Stimulated activated CD8-positive, alpha-beta memory T cell treated with anti-CD3 and anti-CD28 coated beads, Interleukin-15, amount 100 ng/mL, for 4 hours (primary cell): ENCODE data around the gene MACROH2A1.
"Not testable (repeated sequence)": the region's sequence is repeated elsewhere in the genome, so short reads cannot be mapped to it uniquely, and the experiment has no call there.

Experiments
- DNase-seq, 2 donors: peaks; one replicate each; pipeline ENCODE4 v3.0.0-alpha.2; 2020; ENCODE audit warnings: low read depth in 2 of 2

The MACROH2A1 gene

DNA sequence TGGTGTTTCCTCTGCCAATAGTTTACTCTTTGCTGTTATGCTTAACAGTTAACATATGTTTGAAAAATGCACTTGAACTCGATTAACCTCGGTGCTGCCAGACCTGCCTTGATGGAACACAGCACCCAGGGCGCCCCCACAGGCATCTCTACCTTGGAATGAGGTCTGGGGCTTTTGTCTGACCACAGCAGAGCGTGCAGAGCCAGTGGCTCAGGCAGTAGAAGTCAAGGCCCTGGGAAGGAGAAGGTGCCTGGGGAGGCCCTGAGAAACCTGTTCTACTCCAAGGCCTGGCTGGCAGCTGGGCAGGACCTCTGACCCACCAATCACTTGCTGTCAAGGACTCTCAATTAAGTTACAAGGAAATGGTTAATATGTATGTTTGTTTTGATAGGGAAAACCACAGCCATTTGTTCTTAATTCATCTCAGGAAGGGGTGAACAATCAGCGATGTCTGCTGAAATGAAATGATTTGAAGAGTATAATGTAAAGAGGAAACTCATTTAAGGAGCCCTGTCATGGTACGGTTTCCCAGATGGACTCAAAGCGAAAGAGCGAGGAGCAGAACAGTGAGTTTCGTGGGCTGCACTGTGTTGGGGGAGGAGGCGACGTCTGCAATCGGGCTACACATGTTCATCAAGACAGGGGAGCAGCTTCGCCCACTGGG, 21.9 kb downstream of the MACROH2A1 start:
- no peak for DNase-seq

GRCh38 chr5:135375040-135375793, 23.8 kb downstream of the MACROH2A1 start:
- DNase-seq: no peak

DNA sequence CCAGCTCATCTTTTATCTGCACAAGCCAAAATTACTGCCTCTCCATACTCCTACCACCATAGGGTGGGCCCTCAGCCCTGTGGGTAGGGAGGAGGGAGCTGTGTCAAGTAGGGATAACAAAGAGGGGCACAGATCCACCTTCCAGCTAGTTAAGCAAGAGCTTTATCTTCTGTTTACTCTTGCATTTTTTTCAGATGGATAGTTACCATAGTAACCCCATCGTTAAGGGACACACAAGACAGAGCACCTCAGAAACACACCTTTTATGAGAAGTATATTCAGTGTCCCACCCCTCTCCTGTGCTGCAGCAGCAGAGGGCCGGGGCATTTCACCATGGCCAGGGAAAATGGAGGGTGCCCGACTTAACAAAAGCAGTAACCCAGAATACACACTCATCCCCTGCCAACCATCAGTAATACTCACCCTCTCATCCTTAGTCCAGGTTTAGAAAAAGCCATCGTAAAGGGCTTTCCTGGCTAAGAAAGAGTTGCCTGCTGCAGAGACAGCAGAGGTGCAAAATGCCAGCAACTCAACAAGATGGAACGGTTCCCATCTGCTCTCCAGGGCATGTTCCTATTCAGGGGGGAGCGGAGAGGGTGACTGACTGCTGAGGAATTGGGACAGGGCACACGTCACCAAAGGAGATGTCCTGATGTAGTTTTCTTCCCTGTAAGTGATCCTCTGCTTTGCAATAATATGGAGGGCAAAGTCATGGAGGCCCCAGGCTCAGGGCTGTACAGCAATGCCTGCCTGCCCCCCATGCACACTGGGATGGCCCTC, 25.1 kb downstream of the MACROH2A1 start:
- no peak for DNase-seq

DNA sequence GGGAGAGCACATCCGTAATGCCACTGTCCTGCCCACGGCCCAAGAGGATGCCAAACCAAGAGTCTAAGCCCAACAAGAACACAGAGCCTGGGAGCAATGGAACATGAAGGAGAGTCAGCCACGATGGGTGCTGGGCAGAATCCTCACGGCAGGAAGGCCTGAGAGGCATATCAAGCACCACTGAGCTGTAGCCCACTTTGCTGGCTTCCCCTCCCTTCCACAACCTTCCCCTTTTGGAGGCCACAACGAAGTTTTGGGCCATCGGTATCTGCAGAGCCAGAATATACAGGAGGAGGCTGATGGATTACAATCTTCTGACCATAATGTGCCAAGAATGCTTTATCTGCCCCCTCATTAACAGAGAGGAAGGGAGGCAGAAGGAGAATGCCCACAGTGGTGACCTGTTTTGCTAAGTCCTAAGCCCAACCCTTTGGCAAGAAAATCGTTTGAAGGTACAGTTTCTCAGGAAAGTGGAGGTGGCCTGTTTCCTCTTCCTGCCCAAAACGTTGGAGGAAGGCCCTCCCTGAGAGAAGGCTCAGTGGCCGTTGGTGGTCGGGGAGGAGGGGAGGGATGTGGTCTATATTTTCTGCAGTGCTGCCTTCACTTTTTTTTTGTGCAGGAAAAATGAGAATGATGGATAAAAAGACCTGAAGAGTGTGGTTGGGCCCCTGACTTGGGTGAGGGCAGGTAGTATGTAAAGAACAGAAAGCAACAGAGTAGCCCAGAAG, 26.2 kb downstream of the MACROH2A1 start:
- no peak for DNase-seq

DNA sequence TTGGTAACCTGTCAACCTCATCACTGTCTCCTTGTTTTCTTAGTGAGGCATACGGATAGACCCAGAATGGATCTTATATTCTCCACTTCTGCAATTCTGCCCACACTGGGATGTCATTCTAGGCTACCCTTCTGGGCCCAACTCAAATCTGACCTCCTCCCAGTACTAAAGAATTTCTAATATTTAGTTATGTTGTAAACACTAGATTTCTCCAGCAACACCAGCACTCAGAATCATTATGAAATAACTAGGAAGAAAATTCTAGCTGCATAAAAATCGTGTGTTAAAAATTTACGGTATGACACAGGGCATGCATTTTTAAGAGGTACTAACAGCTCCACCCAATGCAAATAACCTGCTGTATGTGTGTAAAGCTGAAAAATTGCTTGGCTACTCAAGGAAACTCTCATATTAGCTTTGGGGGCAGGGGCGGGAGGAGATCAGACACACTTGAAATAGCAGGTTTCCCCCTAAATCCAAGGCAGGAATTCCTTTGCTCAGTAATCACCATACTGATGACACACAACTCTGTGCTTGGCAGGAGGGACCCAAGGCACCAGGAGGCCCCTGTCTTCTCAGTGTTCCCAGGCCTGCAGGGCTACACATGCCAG, 27.3 kb downstream of the MACROH2A1 start:
- no peak for DNase-seq

GRCh38 chr5:135369952-135370351, 29.1 kb downstream of the MACROH2A1 start:
- DNase-seq: no peak

- DNase-seq: no peak
Observed at GRCh38 chr5:135367554-135367953, 31.5 kb downstream of the MACROH2A1 start.

DNA sequence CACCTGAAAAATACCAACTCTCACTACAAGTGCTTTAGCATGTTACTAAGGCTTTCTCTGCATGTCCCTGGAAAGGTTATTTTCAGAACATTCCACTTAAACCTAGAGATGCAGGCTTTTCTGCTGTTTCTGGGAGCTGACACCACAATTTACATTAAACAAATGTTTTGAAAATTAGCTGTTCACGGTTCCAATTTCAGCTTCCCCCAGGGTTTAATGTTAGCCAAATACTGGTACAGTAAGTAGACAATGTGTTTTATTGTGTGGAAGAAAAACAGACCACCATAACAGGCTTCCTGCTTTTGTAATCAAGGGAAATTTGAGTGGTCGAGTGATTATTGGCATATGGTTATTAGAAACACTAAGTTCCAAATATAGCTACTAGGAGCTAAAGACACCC, 32.0 kb downstream of the MACROH2A1 start:
- no peak for DNase-seq

DNA sequence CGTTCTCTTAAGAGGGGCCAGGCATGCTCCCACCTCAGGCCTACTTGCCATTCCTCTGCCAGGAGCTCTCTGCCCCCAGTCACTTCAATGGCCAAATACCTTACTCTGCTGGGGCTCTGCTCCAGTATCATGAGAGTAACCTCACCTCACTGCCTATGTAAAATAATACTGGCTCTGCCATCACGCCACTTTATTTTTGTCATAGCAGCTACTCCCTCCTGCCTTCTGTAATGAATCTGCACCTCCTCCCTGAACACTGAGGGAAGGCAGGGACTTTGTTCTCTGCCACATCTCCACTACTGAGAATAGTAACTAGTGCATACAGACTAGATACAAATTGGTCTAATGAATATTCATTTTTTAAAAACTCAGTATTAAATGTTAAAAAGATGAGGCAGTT, 33.8 kb downstream of the MACROH2A1 start:
- DNase-seq: no peak

- DNase-seq: no peak
Observed at GRCh38 chr5:135364421-135365262, 34.4 kb downstream of the MACROH2A1 start.

GRCh38 chr5:135363342-135363741, 35.7 kb downstream of the MACROH2A1 start:
- not testable (repeated sequence) for DNase-seq

GRCh38 chr5:135362102-135362501, 36.9 kb downstream of the MACROH2A1 start:
- DNase-seq: no peak

DNA sequence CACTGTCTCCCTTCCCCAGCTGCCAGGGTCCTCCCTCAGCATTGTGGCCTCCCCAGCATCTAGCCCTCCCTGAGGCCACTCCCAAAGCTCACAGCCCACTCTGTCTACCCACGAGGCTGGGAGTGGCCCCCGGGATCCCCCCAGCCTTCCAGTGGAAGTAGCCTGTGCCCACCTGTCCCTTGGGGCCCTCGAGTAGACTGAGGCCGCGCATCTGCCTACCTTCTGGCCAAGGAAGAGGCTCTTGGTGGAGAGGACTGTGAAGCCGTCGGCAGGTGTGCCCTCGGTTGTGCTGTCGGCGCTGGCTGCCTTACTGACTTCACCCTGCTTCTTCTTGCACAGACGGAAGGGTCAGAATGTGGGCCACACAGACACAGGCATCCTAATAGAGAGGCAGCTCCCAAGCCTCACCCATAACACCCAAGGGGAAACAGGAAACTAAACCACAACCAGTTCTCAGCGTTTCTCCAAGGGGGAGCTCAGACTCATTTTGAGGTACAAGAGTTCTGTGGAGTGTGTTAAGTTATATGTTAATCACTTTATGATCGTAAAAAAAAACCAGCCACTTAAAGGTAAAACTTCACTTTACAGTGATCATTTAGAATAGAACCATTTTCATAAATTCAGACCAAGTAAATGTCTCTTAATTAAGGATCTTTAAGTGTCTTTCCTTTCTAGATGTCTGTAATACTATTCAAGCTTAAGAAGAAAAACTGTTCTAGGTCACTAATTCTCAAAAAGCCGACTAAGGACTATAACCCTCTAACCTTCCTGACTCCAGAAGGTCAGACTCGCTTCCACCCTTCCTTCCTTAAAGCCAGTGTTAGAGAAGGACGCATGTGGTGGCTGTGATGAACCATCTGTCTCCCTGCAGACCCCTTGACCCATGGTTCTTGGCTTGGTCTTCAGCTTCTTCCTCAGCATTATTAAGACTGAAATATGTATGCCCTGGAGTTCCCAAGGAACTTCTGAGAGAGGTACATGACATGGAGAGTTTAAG, 38.5 kb downstream of the MACROH2A1 start:
- DNase-seq: no peak

DNA sequence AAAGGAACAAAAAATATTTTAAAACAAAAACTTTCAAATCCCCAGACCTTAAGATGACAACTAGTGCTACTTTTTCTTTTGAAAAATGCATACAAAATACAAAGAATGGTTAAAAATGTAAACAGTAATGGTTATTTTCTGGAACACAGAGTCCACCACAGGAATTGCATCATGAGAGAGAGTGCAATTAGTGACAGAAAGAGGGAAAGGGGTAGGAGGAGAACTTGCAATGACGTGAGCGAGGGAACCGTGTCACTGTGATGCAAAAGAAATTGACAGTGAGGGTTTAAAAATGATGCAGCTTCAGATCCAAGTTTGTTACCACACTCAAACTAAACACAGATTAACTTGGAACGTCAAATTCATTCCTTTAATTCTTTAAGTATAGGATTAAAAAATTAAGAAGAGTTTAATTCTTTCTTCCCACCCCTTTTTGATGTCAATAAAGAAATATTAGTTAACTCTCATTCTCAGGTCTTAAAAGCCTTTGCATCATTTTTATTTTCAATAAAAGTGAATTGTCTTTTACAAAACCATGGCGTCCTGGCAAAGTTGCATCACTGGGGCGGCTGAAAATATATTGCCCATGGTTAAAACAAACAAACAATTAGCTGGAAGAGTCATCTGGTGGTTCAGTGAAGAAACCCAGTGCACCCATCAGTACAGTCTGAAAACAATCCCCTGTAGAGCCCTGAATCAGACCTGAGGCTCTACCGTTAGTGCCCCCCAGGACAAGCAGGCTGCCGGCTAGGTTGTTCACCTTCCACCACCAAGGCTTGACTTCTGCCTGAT, 39.5 kb downstream of the MACROH2A1 start:
- no peak for DNase-seq

- no peak for DNase-seq
Observed at GRCh38 chr5:135357685-135358084, 41.3 kb downstream of the MACROH2A1 start.

GRCh38 chr5:135356522-135357318, 42.3 kb downstream of the MACROH2A1 start:
- no peak for DNase-seq

GRCh38 chr5:135355169-135355568, 43.9 kb downstream of the MACROH2A1 start:
- DNase-seq: no peak
